Placental epithelial cell (primary cell): ENCODE results near the gene VWDE. TPM values are rescaled to one million over a fixed set of nuclear protein-coding genes. Genes with fewer than 3 reads are reported as not detected.

Source experiments
- total RNA-seq: library from RNA; depleted of rRNA; stranded (reverse); fragments of >200 nt; gene quantifications from 2 replicates; pipeline ENCODE4 v1.2.3, GENCODE V29; 2012

VWDE gene
- total RNA-seq = 0.11 TPM in 1 of 2 replicates, not detected in the other

DNA sequence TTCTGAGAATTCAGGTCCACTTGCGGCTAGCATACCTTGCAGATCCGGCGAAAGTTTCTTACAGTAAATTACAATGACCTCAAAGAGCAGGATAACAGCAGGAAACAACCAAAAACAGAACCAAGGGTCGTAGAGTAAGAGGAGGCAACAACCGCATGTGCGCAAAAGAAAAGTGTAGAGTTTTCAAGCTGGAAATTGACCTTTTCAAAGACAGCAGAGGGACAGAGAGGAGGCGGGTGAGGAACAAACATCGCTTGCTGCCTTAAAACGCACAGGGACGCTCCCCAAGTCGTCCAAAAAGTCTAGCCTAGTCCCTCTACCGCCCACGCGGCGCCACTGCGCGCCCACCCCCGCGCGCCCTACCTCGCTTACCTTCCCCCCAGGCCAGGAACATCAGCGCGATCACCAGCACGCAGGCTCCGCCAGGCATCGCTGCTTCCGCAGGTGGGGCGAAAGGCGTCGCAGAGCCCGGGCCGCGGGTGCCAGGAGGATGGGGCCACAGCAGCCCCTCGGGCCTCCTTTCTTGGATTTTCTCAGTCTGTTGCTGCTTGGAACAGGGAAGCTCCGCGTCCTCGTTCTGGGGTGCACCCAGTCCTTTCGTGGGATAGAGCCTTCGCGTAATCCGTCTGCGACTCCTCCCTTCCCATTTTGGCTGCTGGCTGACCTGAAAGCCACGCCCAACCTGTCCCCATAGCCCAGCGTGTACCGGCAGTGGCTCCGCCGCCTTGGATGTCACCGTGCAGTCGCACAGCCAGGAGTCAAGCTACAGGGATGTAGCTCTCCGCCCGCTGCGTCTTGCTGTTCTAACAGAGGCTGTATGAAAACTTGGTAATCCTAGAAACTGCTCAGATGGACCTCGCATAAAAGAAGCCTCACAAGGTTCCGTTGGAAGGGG, at the start of gene VWDE:
VWDE (minus strand) TSS at position 579 of the 895 bp plus-strand sequence; CDS start at position 430, 149 bp downstream.

Other genes starting within 250 kb of the VWDE start
- gene TMEM106B, start 192.6 kb downstream of the VWDE start, total RNA-seq = 21.6 and 47.5 TPM in 2 replicates
- gene SCIN, start 166.9 kb upstream of the VWDE start, total RNA-seq = 0.79 and 6.5 TPM in 2 replicates